HCT116 (cell line): Measurements from ENCODE around the gene MICU2. TPM values are rescaled to one million over a fixed set of nuclear protein-coding genes. Genes with fewer than 3 reads are reported as not detected.

ENCODE experiments used
- ATAC-seq: fragments of 200-7000 bp; cut with Tn5 transposase; 2 replicates; pipeline ENCODE4 v1.9.1; 2020; ENCODE audit warnings: mild to moderate bottlenecking, moderate library complexity
- BruUV-seq: library from RNA; stranded (reverse); fragments of 400-500 nt; replicated peaks from 2 replicates; lab custom pipeline; 2021; lab: Mats Ljungman, UMichigan
- CTCF ChIA-PET: fragments of 300-600 bp; sonication (Branson Sonifier 250); formaldehyde crosslinking; loops from one replicate; lab custom pipeline; 2021; ENCODE audit warnings: antibody characterized with exemption; lab: Charles Lee
- POLR2A ChIA-PET: fragments of 300-600, 350-600 bp; sonication (Branson Sonifier 250); formaldehyde crosslinking; loops from one replicate; lab custom pipeline; 2021; ENCODE audit warnings: antibody characterized with exemption; lab: Charles Lee
- RAD21 ChIA-PET, 2 experiments: fragments of 300-600 bp; sonication (Branson Sonifier 250); formaldehyde crosslinking; loops; one replicate each; lab custom pipeline; 2023; ENCODE audit warnings: low total read pairs in 2 of 2; ENCODE audit not compliant: uncharacterized antibody in 2 of 2, unreplicated experiment in 2 of 2, low non-redundant PET in 1 of 2; lab: Charles Lee
- DNase-seq: peaks from one replicate; pipeline ENCODE4 v3.0.0-alpha.2; 2010; ENCODE audit warnings: low read depth, low spot score
- H2AFZ ChIP-seq: fragments of 200-600 bp; shearing (Covaris generic), sonication (generic); 2 replicates; pipeline ENCODE4 v1.6.1; 2017; ENCODE audit warnings: low read depth, mixed run types, mixed read lengths, antibody characterized with exemption, low read length; ENCODE audit not compliant: poor library complexity, severe bottlenecking
- H3K27ac ChIP-seq: 2 replicates; pipeline ENCODE4 v1.5.1; 2012; ENCODE audit warnings: low read depth, low read length
- H3K27me3 ChIP-seq: fragments of 200-600 bp; sonication (generic); 2 replicates; pipeline ENCODE4 v1.6.1; 2016; ENCODE audit warnings: mixed run types, low read length, mixed read lengths; ENCODE audit not compliant: insufficient read depth
- H3K36me3 ChIP-seq, 2 experiments: fragments of 200-500 bp in 1 of 2; fragments of 200-600 bp in 1 of 2; sonication (Bioruptor generic) in 1 of 2; sonication (generic) in 1 of 2; 2 replicates each; pipeline versions ENCODE4 v1.5.1 to v1.6.1; 2014 to 2016; ENCODE audit warnings: low read length in 2 of 2, inconsistent platforms in 1 of 2, mixed read lengths in 1 of 2, mixed run types in 1 of 2; ENCODE audit not compliant: insufficient read depth in 2 of 2, control insufficient read depth in 1 of 2
- H3K4me1 ChIP-seq, 2 experiments: fragments of 200-600 bp in 1 of 2; sonication (generic) in 1 of 2; 2 replicates each; pipeline versions ENCODE4 v1.5.1 to v1.6.1; 2012 to 2017; ENCODE audit warnings: low read length in 2 of 2, inconsistent platforms in 1 of 2, mild to moderate bottlenecking in 1 of 2, mixed read lengths in 1 of 2, mixed run types in 1 of 2, moderate library complexity in 1 of 2; ENCODE audit not compliant: insufficient read depth in 2 of 2, control insufficient read depth in 1 of 2
- H3K4me2 ChIP-seq: fragments of 200-600 bp; sonication (generic); 2 replicates; pipeline ENCODE4 v1.6.1; 2017; ENCODE audit warnings: mixed run types, low read length, mixed read lengths
- H3K4me3 ChIP-seq, 2 experiments: fragments of 200-600 bp in 1 of 2; sonication (generic) in 1 of 2; replicated peaks in 1 of 2; 2 replicates each; pipeline ENCODE4 v1.5.1; 2011 to 2016; ENCODE audit warnings: low read length in 2 of 2, control low read depth in 1 of 2, low read depth in 1 of 2, mild to moderate bottlenecking in 1 of 2, mixed read lengths in 1 of 2, mixed run types in 1 of 2
- H3K79me2 ChIP-seq: fragments of 200-600 bp; sonication (generic); 2 replicates; pipeline ENCODE4 v1.6.1; 2017; ENCODE audit warnings: mild to moderate bottlenecking, mixed run types, low read length, moderate library complexity, mixed read lengths; ENCODE audit not compliant: insufficient read depth
- H3K9ac ChIP-seq: fragments of 200-600 bp; sonication (generic); 2 replicates; pipeline ENCODE4 v1.6.1; 2016; ENCODE audit warnings: low read length, mixed read lengths
- H3K9me2 ChIP-seq: fragments of 200-600 bp; sonication (generic), shearing (Covaris generic); 2 replicates; pipeline ENCODE4 v1.6.1; 2017; ENCODE audit warnings: mixed run types, mild to moderate bottlenecking, moderate library complexity; ENCODE audit not compliant: insufficient read depth
- H3K9me3 ChIP-seq, 2 experiments: fragments of 200-500 bp in 1 of 2; fragments of 200-600 bp in 1 of 2; sonication (Bioruptor generic) in 1 of 2; sonication (generic) in 1 of 2; 2 replicates each; pipeline ENCODE4 v1.6.1; 2014 to 2017; ENCODE audit warnings: low read length in 2 of 2, mixed read lengths in 2 of 2, inconsistent platforms in 1 of 2, low read depth in 1 of 2, mild to moderate bottlenecking in 1 of 2, mixed run types in 1 of 2, moderate library complexity in 1 of 2; ENCODE audit not compliant: control insufficient read depth in 1 of 2, insufficient read depth in 1 of 2
- H4K20me1 ChIP-seq: fragments of 200-600 bp; sonication (generic), shearing (Covaris generic); 2 replicates; pipeline ENCODE4 v1.6.1; 2017; ENCODE audit warnings: mixed run types, mild to moderate bottlenecking, moderate library complexity; ENCODE audit not compliant: insufficient read depth
- CBX3 ChIP-seq: IDR thresholded peaks from 2 replicates; pipeline ENCODE4 v1.6.1; 2012; ENCODE audit warnings: low read depth
- CEBPB ChIP-seq: IDR thresholded peaks from 2 replicates; pipeline ENCODE4 v1.6.1; 2012; ENCODE audit warnings: low read depth
- EGR1 ChIP-seq: IDR thresholded peaks from 2 replicates; pipeline ENCODE4 v1.6.1; 2012; ENCODE audit warnings: low read depth
- EZH2 ChIP-seq: fragments of 200-600 bp; sonication (generic); IDR thresholded peaks from 2 replicates; pipeline ENCODE4 v1.6.1; 2017; ENCODE audit warnings: antibody characterized with exemption, mixed run types
- FOSL1 ChIP-seq: IDR thresholded peaks from 2 replicates; pipeline ENCODE4 v1.6.1; 2012; ENCODE audit warnings: low read depth
- JUND ChIP-seq: IDR thresholded peaks from 2 replicates; pipeline ENCODE4 v1.6.1; 2012
- POLR2A ChIP-seq: IDR thresholded peaks from 2 replicates; pipeline ENCODE4 v1.7.0; 2011; ENCODE audit warnings: borderline replicate concordance; ENCODE audit not compliant: insufficient read depth, insufficient read length; ENCODE audit errors: extremely low read depth
- RAD21 ChIP-seq: IDR thresholded peaks from 2 replicates; pipeline ENCODE4 v1.6.1; 2012; ENCODE audit warnings: low read depth, mild to moderate bottlenecking
- SIN3A ChIP-seq: IDR thresholded peaks from 2 replicates; pipeline ENCODE4 v1.6.1; 2012; ENCODE audit warnings: low read depth
- SRF ChIP-seq: IDR thresholded peaks from 2 replicates; pipeline ENCODE4 v1.6.1; 2012; ENCODE audit warnings: low read depth
- TCF7L2 ChIP-seq: IDR thresholded peaks from 2 replicates; pipeline ENCODE4 v1.7.0; 2011; ENCODE audit warnings: borderline replicate concordance, inconsistent platforms; ENCODE audit not compliant: insufficient read depth, insufficient read length; ENCODE audit errors: extremely low read depth
- YY1 ChIP-seq: IDR thresholded peaks from 2 replicates; pipeline ENCODE4 v1.6.1; 2011; ENCODE audit warnings: low read length, low read depth, moderate library complexity, mild to moderate bottlenecking; ENCODE audit not compliant: insufficient replicate concordance; ENCODE audit errors: extremely low read depth
- ZFX ChIP-seq: fragments of 450-650 bp; IDR thresholded peaks from 2 replicates; pipeline ENCODE4 v1.6.1; 2017
- ZNF274 ChIP-seq: fragments of 200-500 bp; sonication (Bioruptor generic); IDR thresholded peaks from 2 replicates; pipeline ENCODE4 v1.6.1; 2014; ENCODE audit warnings: mild to moderate bottlenecking, low read depth, low read length, inconsistent platforms
- intact Hi-C: fragments of 100-400 bp; cut with micrococcal nuclease; formaldehyde crosslinking; loops from 2 replicates; pipeline ENCODE4 v1.10.0; 2022
- total RNA-seq: library from RNA; stranded (reverse); gene quantifications from one replicate; pipeline ENCODE4 v1.2.1, GENCODE V29; 2021; ENCODE audit not compliant: unreplicated experiment
- TF ChIP-seq, protein P1 (sequence below): IDR thresholded peaks from 2 replicates; pipeline ENCODE4 v1.6.1; 2012
- TF ChIP-seq, protein P2 (sequence below): IDR thresholded peaks from 2 replicates; pipeline ENCODE4 v1.6.1; 2012; ENCODE audit warnings: low read depth
- TF ChIP-seq, protein P3 (sequence below): IDR thresholded peaks from 2 replicates; pipeline ENCODE4 v1.6.1; 2011; ENCODE audit warnings: mild to moderate bottlenecking, low read length, moderate library complexity; ENCODE audit not compliant: insufficient replicate concordance; ENCODE audit errors: extremely low read depth

MICU2 gene
- total RNA-seq, 1 experiment from 2014 or later, result 41.0 TPM

DNA sequence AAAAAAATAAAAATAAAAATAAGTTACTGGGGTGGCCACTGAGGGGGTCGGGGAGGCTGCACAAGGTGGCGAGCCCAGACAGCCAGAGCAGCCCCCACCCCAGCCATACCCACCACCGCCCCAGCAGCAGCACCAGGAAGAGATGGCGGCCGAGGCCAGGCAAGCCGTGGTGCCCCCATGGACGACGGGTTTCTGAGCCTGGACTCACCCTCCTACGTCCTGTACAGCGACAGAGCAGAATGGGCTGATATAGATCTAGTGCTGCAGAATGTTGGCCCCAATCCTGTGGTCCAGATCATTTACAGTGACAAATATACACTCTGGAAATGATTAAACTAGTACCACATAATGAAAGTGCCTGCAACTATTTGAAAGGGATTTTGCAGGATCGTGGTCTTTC, 73.3 kb downstream of the MICU2 start:
- POLR2A ChIA-PET, result no interaction called here
- no peak for DNase-seq

More for the DNA sequence above, 73.3 kb downstream of the MICU2 start:
- Histone ChIP-seq H4K20me1 (no peaks in the 10 kb centered on the region), H3K27ac (no peak overlapping the region), H3K9me2 (no peaks in the 10 kb centered on the region), H3K4me3 (no peak overlapping the region), H3K36me3 (peaks cover 0 to 4% of the 10 kb centered on the region in 2 experiments; a peak in 1 of 4 replicates), H3K27me3 (no peaks in the 10 kb centered on the region), H3K4me2 (no peak overlapping the region), H3K4me1 (no peaks in the 10 kb centered on the region), H3K79me2 (no peaks in the 10 kb centered on the region), H3K9me3 (no peaks in the 10 kb centered on the region), H3K9ac (no peak overlapping the region), H2AFZ (no peak overlapping the region)
- ChIA-PET CTCF (no interaction called here), RAD21 (no interaction called here)
- intact Hi-C loops, result no loop called here
- TF ChIP-seq YY1, result no peak
- no peak for TF ChIP-seq EZH2
- TF ChIP-seq, protein P1, sequence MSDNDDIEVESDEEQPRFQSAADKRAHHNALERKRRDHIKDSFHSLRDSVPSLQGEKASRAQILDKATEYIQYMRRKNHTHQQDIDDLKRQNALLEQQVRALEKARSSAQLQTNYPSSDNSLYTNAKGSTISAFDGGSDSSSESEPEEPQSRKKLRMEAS, result no peak
- TF ChIP-seq FOSL1, result no peak
- TF ChIP-seq JUND, result no peak
- TF ChIP-seq, protein P2, sequence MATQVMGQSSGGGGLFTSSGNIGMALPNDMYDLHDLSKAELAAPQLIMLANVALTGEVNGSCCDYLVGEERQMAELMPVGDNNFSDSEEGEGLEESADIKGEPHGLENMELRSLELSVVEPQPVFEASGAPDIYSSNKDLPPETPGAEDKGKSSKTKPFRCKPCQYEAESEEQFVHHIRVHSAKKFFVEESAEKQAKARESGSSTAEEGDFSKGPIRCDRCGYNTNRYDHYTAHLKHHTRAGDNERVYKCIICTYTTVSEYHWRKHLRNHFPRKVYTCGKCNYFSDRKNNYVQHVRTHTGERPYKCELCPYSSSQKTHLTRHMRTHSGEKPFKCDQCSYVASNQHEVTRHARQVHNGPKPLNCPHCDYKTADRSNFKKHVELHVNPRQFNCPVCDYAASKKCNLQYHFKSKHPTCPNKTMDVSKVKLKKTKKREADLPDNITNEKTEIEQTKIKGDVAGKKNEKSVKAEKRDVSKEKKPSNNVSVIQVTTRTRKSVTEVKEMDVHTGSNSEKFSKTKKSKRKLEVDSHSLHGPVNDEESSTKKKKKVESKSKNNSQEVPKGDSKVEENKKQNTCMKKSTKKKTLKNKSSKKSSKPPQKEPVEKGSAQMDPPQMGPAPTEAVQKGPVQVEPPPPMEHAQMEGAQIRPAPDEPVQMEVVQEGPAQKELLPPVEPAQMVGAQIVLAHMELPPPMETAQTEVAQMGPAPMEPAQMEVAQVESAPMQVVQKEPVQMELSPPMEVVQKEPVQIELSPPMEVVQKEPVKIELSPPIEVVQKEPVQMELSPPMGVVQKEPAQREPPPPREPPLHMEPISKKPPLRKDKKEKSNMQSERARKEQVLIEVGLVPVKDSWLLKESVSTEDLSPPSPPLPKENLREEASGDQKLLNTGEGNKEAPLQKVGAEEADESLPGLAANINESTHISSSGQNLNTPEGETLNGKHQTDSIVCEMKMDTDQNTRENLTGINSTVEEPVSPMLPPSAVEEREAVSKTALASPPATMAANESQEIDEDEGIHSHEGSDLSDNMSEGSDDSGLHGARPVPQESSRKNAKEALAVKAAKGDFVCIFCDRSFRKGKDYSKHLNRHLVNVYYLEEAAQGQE, result no peak
- no peak for TF ChIP-seq SRF
- no peak for TF ChIP-seq CEBPB
- TF ChIP-seq POLR2A, result no peak
- TF ChIP-seq CBX3, result no peak
- no peak for TF ChIP-seq SIN3A
- TF ChIP-seq, protein P3, sequence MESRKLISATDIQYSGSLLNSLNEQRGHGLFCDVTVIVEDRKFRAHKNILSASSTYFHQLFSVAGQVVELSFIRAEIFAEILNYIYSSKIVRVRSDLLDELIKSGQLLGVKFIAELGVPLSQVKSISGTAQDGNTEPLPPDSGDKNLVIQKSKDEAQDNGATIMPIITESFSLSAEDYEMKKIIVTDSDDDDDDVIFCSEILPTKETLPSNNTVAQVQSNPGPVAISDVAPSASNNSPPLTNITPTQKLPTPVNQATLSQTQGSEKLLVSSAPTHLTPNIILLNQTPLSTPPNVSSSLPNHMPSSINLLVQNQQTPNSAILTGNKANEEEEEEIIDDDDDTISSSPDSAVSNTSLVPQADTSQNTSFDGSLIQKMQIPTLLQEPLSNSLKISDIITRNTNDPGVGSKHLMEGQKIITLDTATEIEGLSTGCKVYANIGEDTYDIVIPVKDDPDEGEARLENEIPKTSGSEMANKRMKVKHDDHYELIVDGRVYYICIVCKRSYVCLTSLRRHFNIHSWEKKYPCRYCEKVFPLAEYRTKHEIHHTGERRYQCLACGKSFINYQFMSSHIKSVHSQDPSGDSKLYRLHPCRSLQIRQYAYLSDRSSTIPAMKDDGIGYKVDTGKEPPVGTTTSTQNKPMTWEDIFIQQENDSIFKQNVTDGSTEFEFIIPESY, result no peak
- no peak for TF ChIP-seq TCF7L2
- no peak for TF ChIP-seq ZFX
- no peak for TF ChIP-seq ZNF274
- no peak for TF ChIP-seq RAD21
- TF ChIP-seq EGR1, result no peak
- ATAC-seq, result no peak
- BruUV-seq, result no TSS peak
